Measurements from ENCODE around the gene HORMAD2.

HORMAD2 gene

DNA sequence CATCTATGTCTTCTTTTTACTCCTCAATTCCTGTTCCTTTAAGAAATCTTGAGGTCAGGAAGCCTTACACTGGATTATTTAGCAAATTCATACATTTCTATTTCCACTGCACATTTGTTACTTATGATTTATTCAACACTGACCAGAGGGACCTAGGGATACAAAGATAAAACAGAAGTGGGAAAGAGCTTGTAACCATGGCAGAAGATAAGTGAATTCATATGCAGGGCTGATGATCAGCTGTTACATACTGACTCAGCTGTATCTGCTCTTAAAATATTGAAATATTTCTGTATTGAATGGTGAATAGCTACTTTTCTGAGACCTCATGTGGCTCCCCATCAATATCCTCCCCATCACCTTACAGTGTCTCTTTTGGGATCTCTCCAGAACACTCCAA is 25.2 kb downstream of the HORMAD2 start:
- no peak for DNase-seq (ENCODE audit: low read depth in 2 of 2)

- DNase-seq (ENCODE audit: low read depth in 2 of 2), result no peak
Measured at GRCh38 chr22:30113494-30113893, 33.2 kb downstream of the HORMAD2 start.

DNA sequence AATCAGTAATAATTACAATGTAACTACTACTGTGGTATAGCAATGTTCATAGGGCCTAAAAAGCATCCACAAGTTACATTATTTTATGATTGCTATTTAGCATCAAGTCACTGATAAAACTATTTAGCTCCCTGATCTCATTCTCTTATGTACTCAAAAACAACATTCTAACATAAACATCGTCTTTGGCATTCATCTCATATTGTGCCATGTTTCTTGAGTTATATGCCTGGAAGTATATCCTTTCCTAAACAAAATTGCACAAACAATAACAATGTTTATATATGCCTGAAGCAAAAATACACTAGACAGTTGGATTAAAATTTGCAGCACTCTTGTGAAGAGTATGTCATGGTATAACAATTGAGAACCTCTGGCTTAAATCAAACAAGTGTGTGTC is 34.1 kb downstream of the HORMAD2 start:
- no peak for DNase-seq (ENCODE audit: low read depth in 2 of 2)

DNA sequence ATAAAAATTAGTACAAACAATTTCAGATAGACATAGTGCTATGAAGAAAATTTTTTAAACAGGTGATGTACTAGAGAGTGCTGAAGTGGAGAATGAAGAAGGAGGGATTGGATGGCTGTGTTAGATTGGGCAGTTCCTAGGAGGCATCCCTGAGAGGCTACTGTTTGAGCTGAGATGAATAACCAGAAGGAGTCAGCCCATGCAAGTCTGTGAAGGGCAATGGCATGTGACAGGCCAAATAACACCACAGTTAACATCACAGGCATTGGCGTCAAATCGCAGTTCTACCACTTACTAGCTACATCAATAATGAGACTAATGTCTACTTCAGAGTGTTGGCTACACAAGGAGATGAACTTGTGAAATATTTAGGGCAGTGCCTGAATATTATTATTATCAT is 35.4 kb downstream of the HORMAD2 start:
- no peak for DNase-seq (ENCODE audit: low read depth in 2 of 2)

DNA sequence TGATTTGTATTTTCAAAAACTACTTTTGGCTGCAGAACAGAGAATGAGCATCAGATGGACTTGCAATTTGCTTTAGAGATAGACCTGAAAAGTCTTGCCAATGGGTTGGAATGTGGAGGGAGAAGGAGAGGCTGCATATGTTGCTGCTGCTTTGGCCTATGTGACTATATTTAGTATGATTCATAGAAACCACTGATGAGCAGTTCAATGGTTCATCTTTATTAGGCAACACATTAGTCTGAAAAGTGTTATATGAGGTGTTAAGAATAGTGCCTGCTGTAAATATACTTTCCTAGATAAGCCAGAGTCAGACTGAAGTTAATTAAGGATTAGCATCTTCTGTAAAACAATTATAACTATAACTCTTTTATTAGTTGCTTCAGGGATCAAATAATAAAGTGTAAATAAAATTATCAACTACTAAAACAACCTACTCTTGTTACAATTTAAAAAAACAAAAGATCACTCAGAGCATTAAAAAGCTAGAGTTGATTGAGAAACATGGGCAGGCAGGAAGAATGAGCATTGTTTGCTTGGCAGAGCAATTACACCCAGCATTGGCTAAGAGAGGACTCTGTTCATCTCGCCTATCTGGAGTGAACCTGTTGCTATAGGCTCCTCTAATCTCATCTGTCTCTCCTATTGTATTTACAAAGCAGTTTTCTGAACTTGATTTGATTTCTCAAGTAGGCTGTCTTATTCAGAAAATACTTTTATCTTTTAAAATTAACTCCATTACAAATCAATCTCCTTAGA is 36.3 kb downstream of the HORMAD2 start:
- DNase-seq (ENCODE audit: low read depth in 2 of 2), result no peak

- no peak for DNase-seq (ENCODE audit: low read depth in 2 of 2)
Measured at GRCh38 chr22:30117256-30117655, 37.0 kb downstream of the HORMAD2 start.

- DNase-seq (ENCODE audit: low read depth in 2 of 2), result no peak
Measured at GRCh38 chr22:30118291-30118690, 38.0 kb downstream of the HORMAD2 start.

- no peak for DNase-seq (ENCODE audit: low read depth in 2 of 2)
Measured at GRCh38 chr22:30121960-30122359, 41.7 kb downstream of the HORMAD2 start.

- DNase-seq (ENCODE audit: low read depth in 2 of 2), result no peak
Measured at GRCh38 chr22:30123463-30123862, 43.2 kb downstream of the HORMAD2 start.

- DNase-seq (ENCODE audit: low read depth in 2 of 2), result no peak
Measured at GRCh38 chr22:30127749-30128166, 47.5 kb downstream of the HORMAD2 start.

DNA sequence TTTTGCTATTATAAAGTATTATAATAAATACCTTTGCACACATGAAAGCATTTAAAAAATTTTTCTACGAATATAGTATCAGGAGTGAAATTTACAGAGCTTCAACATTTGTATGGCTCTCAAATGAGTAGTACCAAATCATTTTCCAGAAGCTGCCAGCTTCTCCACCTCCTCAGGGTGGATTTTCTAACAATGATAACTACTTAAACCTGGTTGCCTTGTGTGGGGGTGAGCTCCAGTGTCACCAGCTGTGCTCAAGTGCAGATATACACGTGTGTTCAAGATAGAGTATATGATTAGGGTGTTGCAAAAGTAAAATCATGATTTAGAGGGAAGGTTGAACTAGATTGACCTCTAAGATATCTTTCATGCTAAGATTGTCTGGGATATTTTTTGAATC is 48.2 kb downstream of the HORMAD2 start:
- no peak for DNase-seq (ENCODE audit: low read depth in 2 of 2)

DNA sequence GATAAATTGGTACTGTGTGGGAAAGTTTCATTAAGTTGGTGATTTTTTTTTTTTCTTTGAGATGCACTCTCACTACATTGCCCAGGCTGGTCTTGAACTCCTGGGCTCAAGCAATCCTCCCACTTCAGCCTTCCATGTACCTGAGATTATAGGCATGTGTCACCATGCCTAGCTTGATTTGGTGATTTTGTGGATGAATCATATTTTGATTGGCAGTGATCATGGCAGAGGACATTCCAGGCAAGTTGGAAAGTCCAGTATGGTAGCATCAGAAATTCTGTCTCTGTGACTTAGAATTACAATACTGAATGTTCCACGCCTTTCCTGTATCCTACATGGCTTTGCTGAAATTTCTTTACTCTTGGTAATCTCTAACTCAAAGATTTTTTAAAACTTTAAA is 49.4 kb downstream of the HORMAD2 start:
- DNase-seq (ENCODE audit: low read depth in 2 of 2), result no peak

- no peak for DNase-seq (ENCODE audit: low read depth in 2 of 2)
Measured at GRCh38 chr22:30132290-30132996, 52.2 kb downstream of the HORMAD2 start.

DNA sequence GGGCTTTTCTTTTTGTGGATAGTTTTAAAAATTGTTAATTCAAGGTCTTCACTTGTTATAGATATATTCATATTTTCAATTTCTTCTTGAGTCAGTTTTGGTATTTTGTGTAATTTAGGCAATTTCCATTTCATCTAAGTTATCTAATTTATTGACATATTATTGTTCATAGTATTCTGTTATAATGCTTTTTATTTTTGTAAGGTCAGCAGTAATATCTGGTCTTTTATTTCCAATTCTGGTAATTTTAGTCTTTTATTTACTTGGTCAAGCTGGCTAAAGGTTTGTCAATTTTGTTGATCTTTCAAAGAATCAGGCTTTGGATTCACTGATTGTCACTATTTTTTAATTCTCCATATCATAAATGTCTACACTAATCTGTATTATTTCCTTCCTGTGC is 60.1 kb downstream of the HORMAD2 start:
- DNase-seq (ENCODE audit: low read depth in 2 of 2), result no peak

DNA sequence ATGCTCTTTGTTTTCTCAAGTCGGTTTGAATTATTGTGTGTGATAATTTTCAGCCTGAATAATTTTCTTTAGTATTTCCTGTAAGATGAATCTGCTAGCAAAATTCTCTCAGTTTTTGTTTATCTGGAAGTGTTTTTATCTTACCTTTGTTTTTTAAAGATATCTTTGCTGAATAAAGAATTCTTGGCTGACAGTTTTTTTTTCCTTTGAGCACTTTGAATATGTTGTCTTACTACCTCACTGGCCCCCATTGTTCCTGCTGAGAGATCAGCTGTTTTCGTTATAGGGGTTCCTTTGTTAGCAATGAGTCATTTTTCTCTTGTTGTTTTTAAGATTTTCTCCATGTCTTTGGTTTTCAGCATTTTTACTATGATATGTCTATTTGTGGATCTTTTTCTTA is 63.0 kb downstream of the HORMAD2 start:
- DNase-seq (ENCODE audit: low read depth in 2 of 2), result no peak

- DNase-seq (ENCODE audit: low read depth in 2 of 2), result no peak
Measured at GRCh38 chr22:30144391-30144790, 64.1 kb downstream of the HORMAD2 start.

DNA sequence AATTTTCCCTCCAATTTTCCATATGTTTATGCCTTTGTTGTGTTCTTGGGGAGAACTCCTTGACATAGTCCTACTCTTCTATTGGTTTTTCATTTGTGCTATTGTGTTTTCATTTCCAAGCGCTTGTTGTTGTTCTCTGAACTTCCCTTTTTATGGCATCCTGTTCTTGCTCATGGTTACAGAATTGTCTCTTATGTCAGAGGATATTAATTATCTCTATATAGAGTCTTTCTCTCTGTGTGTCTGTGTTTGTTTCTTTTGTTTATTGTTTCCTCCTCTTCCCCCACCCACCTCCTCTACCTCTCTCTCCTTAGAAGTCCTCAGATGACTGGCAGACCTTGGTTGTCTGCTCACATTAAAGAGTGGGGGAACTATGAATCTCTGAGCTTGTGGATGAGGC is 69.9 kb downstream of the HORMAD2 start:
- DNase-seq (ENCODE audit: low read depth in 2 of 2), result no peak

- no peak for DNase-seq (ENCODE audit: low read depth in 2 of 2)
Measured at GRCh38 chr22:30158277-30158676, 78.0 kb downstream of the HORMAD2 start.

GRCh38 chr22:30158744-30159500 is 78.7 kb downstream of the HORMAD2 start:
- no peak for DNase-seq (ENCODE audit: low read depth in 2 of 2)

- no peak for DNase-seq (ENCODE audit: low read depth in 2 of 2)
Measured at GRCh38 chr22:30159561-30160353, 79.5 kb downstream of the HORMAD2 start.

GRCh38 chr22:30161051-30161469 is 80.8 kb downstream of the HORMAD2 start:
- no peak for DNase-seq (ENCODE audit: low read depth in 2 of 2)

- no peak for DNase-seq (ENCODE audit: low read depth in 2 of 2)
Measured at GRCh38 chr22:30167296-30167695, 87.0 kb downstream of the HORMAD2 start.

All from activated CD4-positive, alpha-beta T cell treated with anti-CD3 and anti-CD28 coated beads for 24 hours (primary cell).